Stimulated activated CD4-positive, alpha-beta T cell treated with anti-CD3 and anti-CD28 coated beads, Interleukin-1b, Interleukin-23, amount 100 ng/mL, for 48 hours (primary cell): ENCODE measurements around the gene MAPKAP1.
A peak's percentile ranks its signal among the peaks of the same experiment; 100 is the strongest.

Source experiments
- DNase-seq: peaks from one replicate; pipeline ENCODE4 v3.0.0-alpha.2; 2020

Gene MAPKAP1

GRCh38 chr9:125639057-125639456 lies 68.0 kb downstream of the MAPKAP1 start:
- no peak for DNase-seq

GRCh38 chr9:125638239-125639045 lies 68.6 kb downstream of the MAPKAP1 start:
- no peak for DNase-seq

- no peak for DNase-seq
These were observed 69.8 kb downstream of the MAPKAP1 start for GRCh38 chr9:125637241-125637640.

GRCh38 chr9:125635888-125636287 lies 71.1 kb downstream of the MAPKAP1 start:
- DNase-seq, result no peak

- DNase-seq, result no peak
These were observed 72.8 kb downstream of the MAPKAP1 start for GRCh38 chr9:125634040-125634717.

- DNase-seq, result no peak
These were observed 73.8 kb downstream of the MAPKAP1 start for GRCh38 chr9:125633116-125633745.

GRCh38 chr9:125632321-125633115 lies 74.5 kb downstream of the MAPKAP1 start:
- DNase-seq, result peak; percentile 65

- DNase-seq, result peak; percentile 39
These were observed 75.5 kb downstream of the MAPKAP1 start for GRCh38 chr9:125631391-125632085.

- no peak for DNase-seq
These were observed 76.6 kb downstream of the MAPKAP1 start for GRCh38 chr9:125630436-125630835.

- DNase-seq, result no peak
These were observed 77.6 kb downstream of the MAPKAP1 start for GRCh38 chr9:125629446-125629845.

- DNase-seq, result no peak
These were observed 80.8 kb downstream of the MAPKAP1 start for GRCh38 chr9:125626187-125626586.

GRCh38 chr9:125621170-125621569 lies 85.8 kb downstream of the MAPKAP1 start:
- DNase-seq, result no peak

- DNase-seq, result no peak
These were observed 86.8 kb downstream of the MAPKAP1 start for GRCh38 chr9:125620216-125620615.

GRCh38 chr9:125617087-125617486 lies 89.9 kb downstream of the MAPKAP1 start:
- no peak for DNase-seq

- no peak for DNase-seq
These were observed 93.9 kb downstream of the MAPKAP1 start for GRCh38 chr9:125613141-125613540.

- no peak for DNase-seq
These were observed 94.4 kb downstream of the MAPKAP1 start for GRCh38 chr9:125612616-125613015.

GRCh38 chr9:125611121-125611765 lies 95.8 kb downstream of the MAPKAP1 start:
- DNase-seq, result no peak

GRCh38 chr9:125609744-125610143 lies 97.3 kb downstream of the MAPKAP1 start:
- no peak for DNase-seq

GRCh38 chr9:125608489-125609224 lies 98.4 kb downstream of the MAPKAP1 start:
- no peak for DNase-seq

GRCh38 chr9:125604196-125604595 lies 102.8 kb downstream of the MAPKAP1 start:
- DNase-seq, result no peak

- no peak for DNase-seq
These were observed 103.5 kb downstream of the MAPKAP1 start for GRCh38 chr9:125603478-125604021.
